Measurements from ENCODE around the gene DNAI4.

DNA sequence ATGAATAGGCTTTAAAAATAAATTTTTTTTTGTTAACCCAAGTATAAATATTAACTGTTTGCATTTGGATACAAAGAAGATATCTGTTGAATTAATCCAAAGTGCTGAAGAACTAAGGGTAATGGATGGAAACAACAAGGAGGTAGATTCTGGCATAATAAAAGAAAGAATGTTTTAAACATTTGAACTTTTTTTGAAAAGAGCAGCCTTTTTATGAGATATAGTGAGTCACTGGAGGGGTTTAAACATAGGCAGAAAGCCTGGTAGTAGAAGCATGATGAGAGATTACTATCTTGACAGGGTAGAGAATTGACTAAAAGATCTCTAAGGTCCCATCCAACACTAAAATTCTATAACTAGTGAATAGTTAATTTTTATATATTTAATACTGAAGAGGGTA lies 2.9 kb upstream of the DNAI4 start:
- TF ChIP-seq, protein P1, sequence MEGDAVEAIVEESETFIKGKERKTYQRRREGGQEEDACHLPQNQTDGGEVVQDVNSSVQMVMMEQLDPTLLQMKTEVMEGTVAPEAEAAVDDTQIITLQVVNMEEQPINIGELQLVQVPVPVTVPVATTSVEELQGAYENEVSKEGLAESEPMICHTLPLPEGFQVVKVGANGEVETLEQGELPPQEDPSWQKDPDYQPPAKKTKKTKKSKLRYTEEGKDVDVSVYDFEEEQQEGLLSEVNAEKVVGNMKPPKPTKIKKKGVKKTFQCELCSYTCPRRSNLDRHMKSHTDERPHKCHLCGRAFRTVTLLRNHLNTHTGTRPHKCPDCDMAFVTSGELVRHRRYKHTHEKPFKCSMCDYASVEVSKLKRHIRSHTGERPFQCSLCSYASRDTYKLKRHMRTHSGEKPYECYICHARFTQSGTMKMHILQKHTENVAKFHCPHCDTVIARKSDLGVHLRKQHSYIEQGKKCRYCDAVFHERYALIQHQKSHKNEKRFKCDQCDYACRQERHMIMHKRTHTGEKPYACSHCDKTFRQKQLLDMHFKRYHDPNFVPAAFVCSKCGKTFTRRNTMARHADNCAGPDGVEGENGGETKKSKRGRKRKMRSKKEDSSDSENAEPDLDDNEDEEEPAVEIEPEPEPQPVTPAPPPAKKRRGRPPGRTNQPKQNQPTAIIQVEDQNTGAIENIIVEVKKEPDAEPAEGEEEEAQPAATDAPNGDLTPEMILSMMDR (IDR thresholded peaks at IDR 0.05 in 8 of 11, conservative IDR thresholded peaks at IDR 0.05 in 3 of 11) = no peak
- no peak for TF ChIP-seq POLR2A (IDR thresholded peaks at IDR 0.05)
- TF ChIP-seq POLR2AphosphoS5 (IDR thresholded peaks at IDR 0.05) = no peak

Measured in spleen (tissue), 7 donors.